Keratinocyte (primary cell): Measurements from ENCODE around the gene FXYD1. TPM values are rescaled to one million over a fixed set of nuclear protein-coding genes. Genes with fewer than 3 reads are reported as not detected.

ENCODE experiments used
- DNase-seq: peaks from one replicate; pipeline ENCODE4 v3.0.0-alpha.2; 2011; ENCODE audit warnings: low read depth, missing footprints, low spot score
- FAIRE-seq: peaks from 2 replicates; lab custom pipeline; 2011; peaks lifted over from hg19 to GRCh38; lab: Jason Lieb, UNC
- H2AFZ ChIP-seq: 2 replicates; pipeline ENCODE4 v1.6.0; 2012; ENCODE audit warnings: low read length, control low read depth, inconsistent platforms; ENCODE audit not compliant: control insufficient read depth
- H3K27ac ChIP-seq: 2 replicates; pipeline ENCODE4 v1.5.1; 2011; ENCODE audit warnings: low read length; ENCODE audit not compliant: control insufficient read depth, insufficient read depth
- H3K27me3 ChIP-seq: 3 replicates; pipeline ENCODE4 v1.6.0; 2011; ENCODE audit warnings: low read length; ENCODE audit not compliant: control insufficient read depth, insufficient read depth; ENCODE audit errors: extremely low read depth
- H3K36me3 ChIP-seq, 2 experiments: 2 replicates in 1 of 2; 3 replicates in 1 of 2; pipeline ENCODE4 v1.5.1; 2011; ENCODE audit warnings: low read length in 2 of 2, mild to moderate bottlenecking in 1 of 2; ENCODE audit not compliant: control insufficient read depth in 2 of 2, insufficient read depth in 2 of 2; ENCODE audit errors: extremely low read depth in 1 of 2
- H3K4me1 ChIP-seq: 3 replicates; pipeline ENCODE4 v1.5.1; 2011; ENCODE audit warnings: low read length; ENCODE audit not compliant: control insufficient read depth, insufficient read depth; ENCODE audit errors: extremely low read depth
- H3K4me2 ChIP-seq: 3 replicates; pipeline ENCODE4 v1.6.0; 2011; ENCODE audit warnings: low read depth, low read length; ENCODE audit not compliant: control insufficient read depth, insufficient read depth; ENCODE audit errors: extremely low read depth
- H3K4me3 ChIP-seq, 3 experiments: fragments of 200-600 bp in 1 of 3; sonication (generic) in 1 of 3; 2 replicates in 2 of 3; 3 replicates in 1 of 3; pipeline ENCODE4 v1.5.1; 2011 to 2016; ENCODE audit warnings: low read length in 3 of 3, mild to moderate bottlenecking in 3 of 3, control low read depth in 2 of 3, inconsistent platforms in 1 of 3, low read depth in 1 of 3, mixed read lengths in 1 of 3, mixed run types in 1 of 3, moderate library complexity in 1 of 3; ENCODE audit not compliant: control insufficient read depth in 2 of 3, insufficient read depth in 2 of 3; ENCODE audit errors: extremely low read depth in 1 of 3
- H3K79me2 ChIP-seq: 2 replicates; pipeline ENCODE4 v1.6.0; 2012; ENCODE audit warnings: low read length; ENCODE audit not compliant: control insufficient read depth, insufficient read depth
- H3K9ac ChIP-seq: 3 replicates; pipeline ENCODE4 v1.6.0; 2011; ENCODE audit warnings: low read length; ENCODE audit not compliant: control insufficient read depth, insufficient read depth; ENCODE audit errors: extremely low read depth
- H3K9me1 ChIP-seq: 3 replicates; pipeline ENCODE4 v1.6.0; 2011; ENCODE audit warnings: low read length; ENCODE audit not compliant: control insufficient read depth, insufficient read depth; ENCODE audit errors: extremely low read depth
- H3K9me3 ChIP-seq: 2 replicates; pipeline ENCODE4 v1.5.1; 2012; ENCODE audit warnings: low read depth, low read length; ENCODE audit not compliant: control insufficient read depth
- H4K20me1 ChIP-seq: 3 replicates; pipeline ENCODE4 v1.6.0; 2011; ENCODE audit warnings: low read length; ENCODE audit not compliant: control insufficient read depth, insufficient read depth; ENCODE audit errors: extremely low read depth
- CTCF ChIP-seq, 3 experiments: IDR thresholded peaks in 1 of 3; conservative IDR thresholded peaks in 1 of 3; optimal IDR thresholded peaks in 1 of 3; 2 replicates in 2 of 3; 3 replicates in 1 of 3; pipeline versions ENCODE3 to v1.5.1; 2011; ENCODE audit warnings: low read length in 3 of 3, mild to moderate bottlenecking in 3 of 3, moderate library complexity in 2 of 3, control low read depth in 1 of 3, inconsistent platforms in 1 of 3; ENCODE audit not compliant: insufficient read depth in 2 of 3; ENCODE audit errors: extremely low read depth in 1 of 3
- EZH2 ChIP-seq: IDR thresholded peaks from one replicate; pipeline ENCODE4 v1.6.1; 2012; ENCODE audit warnings: inconsistent platforms, mild to moderate bottlenecking, low read length, moderate library complexity
- dilution Hi-C: fragments of 300-500 bp; cut with MboI; formaldehyde crosslinking; loops from one replicate; pipeline ENCODE4 v1.7.0; 2020; ENCODE audit warnings: low sequenced_read_pairs; ENCODE audit not compliant: extremely low pct_ligation_motif_present
- polyA plus RNA-seq, 5 experiments: library from polyadenylated mRNA; depleted of rRNA in 3 of 5; stranded (reverse) in 3 of 5; stranded (forward) in 1 of 5; unstranded in 1 of 5; fragments of >200 nt; gene quantifications; 1 replicate in 1 of 5; 2 replicates in 3 of 5; 3 replicates in 1 of 5; pipeline versions ENCODE4 v1.2.1 to v1.2.3, GENCODE V29; 2011 to 2012; ENCODE audit warnings: missing spikeins in 2 of 5, low read depth in 1 of 5, low replicate concordance in 1 of 5

FXYD1 gene
- polyA plus RNA-seq, 1 donor (not counting 4 experiments of a cell fraction or from before 2014, with no cell fraction given), result 0.14 TPM

GRCh38 chr19:35164418-35164817, 25.8 kb downstream of the FXYD1 start:
- Histone ChIP-seq H3K27me3 (no peaks in the 10 kb centered on the region), H3K4me1 (peaks cover 41% of the 10 kb centered on the region), H3K9me1 (peaks cover 3% of the 10 kb centered on the region), H3K27ac (no peak overlapping the region), H3K4me3 (no peak overlapping the region), H3K79me2 (peaks cover 3% of the 10 kb centered on the region), H3K4me2 (no peak overlapping the region), H3K9me3 (peaks cover 34% of the 10 kb centered on the region), H3K36me3 (peaks cover 27 to 68% of the 10 kb centered on the region in 2 experiments), H2AFZ (no peak overlapping the region), H3K9ac (no peak overlapping the region), H4K20me1 (no peaks in the 10 kb centered on the region)
- no peak for TF ChIP-seq EZH2
- TF ChIP-seq CTCF (optimal IDR thresholded peaks at IDR 0.05 in 1 of 3, IDR thresholded peaks at IDR 0.05 in 1 of 3, conservative IDR thresholded peaks at IDR 0.05 in 1 of 3; ENCODE audit: extremely low read depth in 1 of 3, insufficient read depth in 2 of 3, low read length in 3 of 3), result no peak
- FAIRE-seq (no peak), DNase-seq (no peak)
- dilution Hi-C loops, result no loop called here

- FAIRE-seq, result no peak
- Histone ChIP-seq H3K79me2 (peaks cover 3% of the 10 kb centered on the region), H3K36me3 (peaks cover 27 to 58% of the 10 kb centered on the region in 2 experiments), H3K4me3 (no peak overlapping the region), H3K4me1 (peaks cover 45% of the 10 kb centered on the region), H4K20me1 (no peaks in the 10 kb centered on the region), H3K9me1 (peaks cover 3% of the 10 kb centered on the region), H3K27ac (no peak overlapping the region), H2AFZ (no peak overlapping the region), H3K27me3 (no peaks in the 10 kb centered on the region), H3K9ac (no peak overlapping the region), H3K4me2 (no peak overlapping the region), H3K9me3 (peaks cover 34% of the 10 kb centered on the region)
- TF ChIP-seq EZH2 (no peak), CTCF (optimal IDR thresholded peaks at IDR 0.05 in 1 of 3, IDR thresholded peaks at IDR 0.05 in 1 of 3, conservative IDR thresholded peaks at IDR 0.05 in 1 of 3; ENCODE audit: extremely low read depth in 1 of 3, insufficient read depth in 2 of 3, low read length in 3 of 3) (no peak)
- no peak for DNase-seq
- dilution Hi-C loops, result no loop called here
Observed at GRCh38 chr19:35165200-35166058, 26.8 kb downstream of the FXYD1 start.
